Measurements from ENCODE around the gene NAGLU. TPM values are rescaled to one million over a fixed set of nuclear protein-coding genes. Genes with fewer than 3 reads are reported as not detected.
A peak's percentile ranks its signal among the peaks of the same experiment; 100 is the strongest.
"Not testable (repeated sequence)": the region's sequence is repeated elsewhere in the genome, so short reads cannot be mapped to it uniquely, and the experiment has no call there.

Gene NAGLU
- total RNA-seq, 2 donors from 2014 or later: 19.6 to 22.1 TPM

GRCh38 chr17:42547698-42548069 lies 11.6 kb downstream of the NAGLU start:
- no peak overlapping the region for H3K27ac ChIP-seq
- DNase-seq (ENCODE audit: low spot score): no peak
- no peak for TF ChIP-seq CTCF (IDR thresholded peaks at IDR 0.05)

DNA sequence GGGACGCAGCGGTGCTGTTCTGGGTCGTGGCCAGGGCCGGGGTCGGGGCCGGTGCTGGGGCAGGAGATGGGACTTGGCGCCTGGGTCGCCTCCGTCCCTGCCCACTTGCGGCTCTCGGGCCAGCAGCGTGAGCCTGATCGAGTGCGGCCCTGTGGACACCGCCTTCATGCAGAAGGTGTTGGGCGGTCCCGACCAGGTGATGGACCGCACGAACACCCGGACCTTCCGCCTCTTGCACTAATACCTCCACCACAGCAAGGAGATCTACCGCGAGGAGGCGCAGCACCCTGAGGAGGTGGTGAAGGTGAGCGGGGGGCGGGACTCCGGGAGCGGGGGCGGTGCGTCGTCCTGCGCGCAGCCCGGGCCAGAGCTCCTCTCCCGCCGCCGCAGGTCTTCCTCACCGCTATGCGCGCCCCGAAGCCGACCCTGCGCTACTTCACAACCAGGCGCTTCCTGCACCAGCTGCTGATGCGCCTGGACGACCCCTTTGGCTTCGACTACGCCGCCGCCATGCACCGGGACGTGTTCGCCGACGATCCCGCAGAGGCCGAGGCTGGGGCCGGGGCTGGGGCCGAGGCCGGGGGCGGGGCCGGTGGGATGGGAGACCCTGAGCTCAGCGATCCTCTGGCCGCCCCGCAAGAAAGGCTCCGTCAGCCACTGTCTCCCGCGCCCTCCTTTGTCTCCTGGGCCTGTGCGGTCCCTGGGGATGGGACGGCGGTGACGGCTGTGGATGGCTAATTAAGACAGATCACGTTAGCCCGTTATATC lies 12.2 kb downstream of the NAGLU start:
- H3K4me3 ChIP-seq: peak overlapping the region in 1 of 2 donors; percentile 40
- no peaks in the 10 kb centered on the region for H3K27me3 ChIP-seq
- H3K9me3 ChIP-seq: no peaks in the 10 kb centered on the region
- TF ChIP-seq CTCF (IDR thresholded peaks at IDR 0.05): peak in 1 of 2 donors; percentile 42
- peaks cover 0 to 18% of the 10 kb centered on the region in 2 donors for H3K4me1 ChIP-seq
- H3K27ac ChIP-seq: no peak overlapping the region
- no peak for DNase-seq (ENCODE audit: low spot score)
- H3K36me3 ChIP-seq: no peaks in the 10 kb centered on the region

More at GRCh38 chr17:42547698-42548069, 11.6 kb downstream of the NAGLU start:
- Histone ChIP-seq H3K9me3 (no peaks in the 10 kb centered on the region), H3K36me3 (peaks cover 5% of the 10 kb centered on the region), H3K27me3 (no peaks in the 10 kb centered on the region), H3K4me3 (peak overlapping the region in 1 of 2 donors; percentile 40), H3K4me1 (peaks cover 0 to 16% of the 10 kb centered on the region in 2 donors)

DNA sequence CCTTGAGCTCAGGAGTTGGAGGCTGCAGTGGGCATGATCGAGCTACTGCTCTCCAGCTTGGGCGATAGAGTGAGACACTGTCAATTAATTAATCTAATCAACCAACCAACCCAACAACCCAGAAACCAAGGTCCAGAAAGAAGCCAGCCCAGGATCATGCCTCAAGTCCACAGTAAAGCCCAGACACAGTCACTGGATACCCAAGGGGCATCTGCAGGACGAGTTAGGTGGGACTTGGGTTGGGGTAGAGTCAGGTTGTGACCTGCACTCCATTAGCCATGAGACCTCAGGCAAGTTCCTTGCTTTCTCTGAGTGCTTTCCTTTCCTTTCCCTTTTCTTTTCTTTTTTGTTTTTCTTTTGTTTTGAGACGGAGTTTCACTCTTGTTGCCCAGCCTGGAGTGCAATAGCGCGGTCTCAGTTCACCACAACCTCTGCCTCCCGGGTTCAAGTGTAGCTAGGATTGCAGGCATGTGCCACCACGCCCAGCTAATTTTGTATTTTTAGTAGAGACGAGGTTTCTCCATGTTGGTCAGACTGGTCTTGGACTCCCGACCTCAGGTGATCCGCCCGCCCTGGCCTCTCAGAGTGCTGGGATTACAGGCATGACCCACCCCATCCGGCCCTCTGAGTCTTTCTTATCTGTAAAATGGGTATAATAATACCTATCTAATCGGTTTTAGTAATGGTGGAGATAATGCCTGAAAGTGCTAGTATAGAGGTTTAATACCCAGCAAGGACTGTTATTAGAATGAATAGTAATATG lies 13.1 kb downstream of the NAGLU start:
- no peak overlapping the region for H3K4me3 ChIP-seq
- no peaks in the 10 kb centered on the region for H3K9me3 ChIP-seq
- H3K4me1 ChIP-seq: peaks cover 0 to 27% of the 10 kb centered on the region in 2 donors
- no peak overlapping the region for H3K27ac ChIP-seq
- DNase-seq (ENCODE audit: low spot score): no peak
- no peak for TF ChIP-seq CTCF (IDR thresholded peaks at IDR 0.05)
- no peaks in the 10 kb centered on the region for H3K27me3 ChIP-seq
- H3K36me3 ChIP-seq: no peaks in the 10 kb centered on the region

GRCh38 chr17:42552736-42553135 lies 16.7 kb downstream of the NAGLU start, which contains the start of gene HSD17B1:
Gene HSD17B1 (plus strand): TSS chr17:42552923. CDS start chr17:42552934, 11 bp downstream.
- not testable (repeated sequence) for H3K36me3 ChIP-seq; H3K27me3 ChIP-seq; H3K9me3 ChIP-seq; DNase-seq (ENCODE audit: low spot score)
- Histone ChIP-seq H3K27ac (peak within 1 kb of the TSS in 1 of 2 donors; percentile 84), H3K4me1 (peaks cover 0 to 37% of the 10 kb centered on the region in 2 donors), H3K4me3 (peak within 1 kb of the TSS in 1 of 2 donors; percentile 63)

DNA sequence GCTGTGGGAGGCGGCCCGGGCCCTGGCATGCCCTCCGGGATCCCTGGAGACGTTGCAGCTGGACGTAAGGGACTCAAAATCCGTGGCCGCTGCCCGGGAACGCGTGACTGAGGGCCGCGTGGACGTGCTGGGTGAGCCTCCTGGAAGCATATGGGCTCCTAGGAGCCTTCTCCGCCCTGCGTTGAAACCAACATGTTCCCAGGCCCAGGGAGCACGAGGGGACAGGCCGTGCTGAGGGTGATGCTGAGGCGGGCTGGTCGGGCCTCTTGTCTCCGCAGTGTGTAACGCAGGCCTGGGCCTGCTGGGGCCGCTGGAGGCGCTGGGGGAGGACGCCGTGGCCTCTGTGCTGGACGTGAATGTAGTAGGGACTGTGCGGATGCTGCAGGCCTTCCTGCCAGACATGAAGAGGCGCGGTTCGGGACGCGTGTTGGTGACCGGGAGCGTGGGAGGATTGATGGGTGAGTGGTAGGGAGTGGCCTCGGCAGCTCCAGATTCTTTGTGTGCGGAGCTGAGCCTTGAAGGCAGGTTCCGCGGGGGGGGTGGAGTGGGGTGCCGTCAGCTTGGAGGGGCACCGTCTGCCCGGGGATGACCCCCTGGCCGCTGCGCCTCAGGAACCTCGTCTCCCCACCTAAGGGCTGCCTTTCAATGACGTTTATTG lies 17.2 kb downstream of the NAGLU start:
- Histone ChIP-seq H3K36me3 (no peaks in the 10 kb centered on the region), H3K9me3 (no peaks in the 10 kb centered on the region), H3K4me3 (peak overlapping the region in 1 of 2 donors; percentile 63), H3K27ac (peak overlapping the region in 1 of 2 donors; percentile 84), H3K27me3 (no peaks in the 10 kb centered on the region), H3K4me1 (peaks cover 0 to 32% of the 10 kb centered on the region in 2 donors)
- no peak for DNase-seq (ENCODE audit: low spot score)
- TF ChIP-seq CTCF (IDR thresholded peaks at IDR 0.05): no peak

DNA sequence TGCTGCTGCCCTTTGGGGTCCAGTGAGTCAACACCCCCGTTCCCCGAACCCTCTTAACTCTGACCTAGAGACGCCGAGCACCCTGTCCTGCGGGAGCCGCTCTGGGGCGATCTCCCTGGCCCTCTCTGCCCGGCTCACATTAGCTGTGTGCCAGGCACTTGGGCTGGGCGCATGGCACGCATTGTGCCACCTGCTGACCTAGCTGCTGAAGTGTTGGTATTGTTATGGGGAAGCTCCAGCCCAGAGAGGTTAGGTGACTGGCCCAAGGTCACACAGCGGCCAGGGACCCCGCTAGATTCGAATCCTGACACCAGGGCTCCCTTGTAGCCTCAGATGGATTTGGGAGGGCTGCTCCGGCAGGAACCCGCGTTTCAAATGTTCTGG lies 17.8 kb downstream of the NAGLU start:
- TF ChIP-seq CTCF (IDR thresholded peaks at IDR 0.05): no peak
- DNase-seq (ENCODE audit: low spot score): no peak

More for the DNA sequence above, 17.8 kb downstream of the NAGLU start:
- H3K9me3 ChIP-seq: no peaks in the 10 kb centered on the region
- peak overlapping the region; percentile 77 to 84 for H3K27ac ChIP-seq
- no peaks in the 10 kb centered on the region for H3K36me3 ChIP-seq
- H3K4me3 ChIP-seq: peak overlapping the region; percentile 63 to 69
- no peaks in the 10 kb centered on the region for H3K27me3 ChIP-seq
- H3K4me1 ChIP-seq: peaks cover 0 to 27% of the 10 kb centered on the region in 2 donors

Data from right atrium auricular region (tissue), 2 donors.